IMR-90 (cell line): ENCODE results near the gene RAB30. TPM values are rescaled to one million over a fixed set of nuclear protein-coding genes. Genes with fewer than 3 reads are reported as not detected.

ENCODE experiments used
- ATAC-seq: fragments of 200-7000 bp; cut with Tn5 transposase; 2 replicates; pipeline ENCODE4 v1.9.1; 2020; ENCODE audit warnings: low read depth, mild to moderate bottlenecking, moderate library complexity
- BruUV-seq: library from RNA; stranded (reverse); fragments of 400-500 nt; replicated peaks from 2 replicates; lab custom pipeline; 2021; lab: Mats Ljungman, UMichigan
- CTCF ChIA-PET: fragments of 300-600 bp; formaldehyde crosslinking; extraction: SDS; loops from one replicate; lab custom pipeline; 2021; ENCODE audit warnings: antibody characterized with exemption; lab: Yijun Ruan, JAX
- POLR2A ChIA-PET: fragments of 300-600 bp; sonication (Branson Sonifier 250); formaldehyde crosslinking; loops from one replicate; lab custom pipeline; 2022; ENCODE audit warnings: antibody characterized with exemption; ENCODE audit not compliant: unreplicated experiment; lab: Charles Lee
- DNase-seq: peaks from one replicate; pipeline ENCODE4 v3.0.0; 2013
- H2AFZ ChIP-seq: replicated peaks from 2 replicates; pipeline ENCODE3; 2013; ENCODE audit warnings: low read length, mild to moderate bottlenecking; ENCODE audit not compliant: poor library complexity
- H2AK5ac ChIP-seq: 2 replicates; pipeline ENCODE4 v1.6.1; 2013; ENCODE audit warnings: low read depth, low read length, inconsistent platforms
- H2AK9ac ChIP-seq: replicated peaks from 2 replicates; pipeline ENCODE3; 2013; ENCODE audit warnings: mild to moderate bottlenecking, low read depth, low read length, moderate library complexity; ENCODE audit not compliant: poor library complexity
- H2BK120ac ChIP-seq: 2 replicates; pipeline ENCODE4 v1.6.1; 2013; ENCODE audit warnings: low read depth, low read length, inconsistent platforms
- H2BK15ac ChIP-seq: 3 replicates; pipeline ENCODE4 v1.6.1; 2013; ENCODE audit warnings: low read depth, low read length, inconsistent platforms
- H2BK20ac ChIP-seq: 2 replicates; pipeline ENCODE4 v1.6.1; 2013; ENCODE audit warnings: low read depth, mild to moderate bottlenecking, inconsistent platforms, low read length, moderate library complexity
- H2BK5ac ChIP-seq: 2 replicates; pipeline ENCODE4 v1.6.1; 2013; ENCODE audit warnings: mild to moderate bottlenecking, low read depth, low read length, inconsistent platforms; ENCODE audit not compliant: poor library complexity, severe bottlenecking
- H3K14ac ChIP-seq: replicated peaks from 2 replicates; pipeline ENCODE4 v1.6.1; 2013; ENCODE audit warnings: low read depth, low read length, inconsistent platforms
- H3K18ac ChIP-seq: 2 replicates; pipeline ENCODE4 v1.6.1; 2013; ENCODE audit warnings: low read depth, low read length, control low read depth
- H3K23ac ChIP-seq: 2 replicates; pipeline ENCODE4 v1.6.1; 2013; ENCODE audit warnings: low read depth, low read length, inconsistent platforms
- H3K27ac ChIP-seq: 2 replicates; pipeline ENCODE4 v1.5.1; 2013; ENCODE audit warnings: mild to moderate bottlenecking, control low read depth, low read length; ENCODE audit not compliant: insufficient read depth
- H3K27me3 ChIP-seq: 2 replicates; pipeline ENCODE4 v1.6.1; 2013; ENCODE audit warnings: low read length; ENCODE audit not compliant: control insufficient read depth, insufficient read depth
- H3K36me3 ChIP-seq: 2 replicates; pipeline ENCODE4 v1.6.1; 2013; ENCODE audit warnings: low read length, mixed read lengths; ENCODE audit not compliant: control insufficient read depth, insufficient read depth
- H3K4ac ChIP-seq: 2 replicates; pipeline ENCODE4 v1.6.1; 2013; ENCODE audit warnings: low read depth, low read length, inconsistent platforms
- H3K4me1 ChIP-seq: 2 replicates; pipeline ENCODE4 v1.6.1; 2013; ENCODE audit warnings: low read length, mixed read lengths; ENCODE audit not compliant: control insufficient read depth, insufficient read depth
- H3K4me2 ChIP-seq: 2 replicates; pipeline ENCODE4 v1.6.1; 2013; ENCODE audit warnings: low read depth, mild to moderate bottlenecking, control low read depth, low read length, moderate library complexity
- H3K4me3 ChIP-seq: 2 replicates; pipeline ENCODE4 v1.5.1; 2013; ENCODE audit warnings: low read depth, mild to moderate bottlenecking, control low read depth, low read length, moderate library complexity; ENCODE audit not compliant: insufficient read depth
- H3K56ac ChIP-seq: 2 replicates; pipeline ENCODE4 v1.6.1; 2013; ENCODE audit warnings: low read length, inconsistent platforms; ENCODE audit not compliant: insufficient read depth; ENCODE audit errors: extremely low read depth
- H3K79me1 ChIP-seq, 2 experiments: 2 replicates each; pipeline ENCODE4 v1.6.1; 2013; ENCODE audit warnings: low read length in 2 of 2, inconsistent platforms in 1 of 2, low read depth in 1 of 2
- H3K9ac ChIP-seq: 2 replicates; pipeline ENCODE4 v1.6.1; 2013; ENCODE audit warnings: low read depth, low read length, control low read depth
- H3K9me1 ChIP-seq: 2 replicates; pipeline ENCODE4 v1.6.1; 2013; ENCODE audit warnings: low read length, inconsistent platforms; ENCODE audit not compliant: insufficient read depth
- H3K9me3 ChIP-seq: 2 replicates; pipeline ENCODE4 v1.6.1; 2013; ENCODE audit warnings: low read length; ENCODE audit not compliant: control insufficient read depth, insufficient read depth
- H4K20me1 ChIP-seq: 2 replicates; pipeline ENCODE4 v1.6.1; 2013; ENCODE audit warnings: low read length, inconsistent platforms; ENCODE audit not compliant: insufficient read depth
- H4K5ac ChIP-seq: 2 replicates; pipeline ENCODE4 v1.6.1; 2013; ENCODE audit warnings: mild to moderate bottlenecking, low read depth, low read length, control low read depth
- H4K8ac ChIP-seq, 2 experiments: 2 replicates each; pipeline ENCODE4 v1.6.1; 2013; ENCODE audit warnings: low read depth in 2 of 2, low read length in 2 of 2, control low read depth in 1 of 2, inconsistent platforms in 1 of 2
- H4K91ac ChIP-seq: 2 replicates; pipeline ENCODE4 v1.6.1; 2013; ENCODE audit warnings: low read depth, low read length, inconsistent platforms; ENCODE audit not compliant: insufficient read depth
- SMC3 ChIP-seq: fragments of 150-350 bp; IDR thresholded peaks from 2 replicates; pipeline ENCODE4 v1.6.1; 2016; ENCODE audit warnings: low read depth, mild to moderate bottlenecking, antibody characterized with exemption, low read length, moderate library complexity
- WGBS, 2 experiments: methylation state at CpG; one replicate each; pipeline versions ENCODE4 v1.1.5 to v1.1.7; 2013; ENCODE audit warnings: missing lambda C conversion rate in 2 of 2; ENCODE audit not compliant: insufficient read length in 1 of 2; ENCODE audit errors: extremely low coverage in 2 of 2; 5-methylcytosine and 5-hydroxymethylcytosine counted together
- dilution Hi-C: fragments of 300-500 bp; cut with HindIII; formaldehyde crosslinking; loops from one replicate; pipeline ENCODE4 v1.14.3; 2018; ENCODE audit warnings: low sequenced_read_pairs; ENCODE audit not compliant: unreplicated experiment
- in situ Hi-C: fragments of 300-500 bp; cut with MboI; formaldehyde crosslinking; loops from 3 replicates; pipeline ENCODE4 v1.14.3; 2019; ENCODE audit warnings: low sequenced_read_pairs, inconsistent platforms, mixed read lengths
- intact Hi-C: fragments of 100-400 bp; cut with micrococcal nuclease; formaldehyde crosslinking; loops from 2 replicates; pipeline ENCODE4 v1.10.0; 2022
- polyA plus RNA-seq, 3 experiments: library from polyadenylated mRNA; depleted of rRNA; stranded (reverse); fragments of >200 nt; gene quantifications; 2 replicates each; pipeline ENCODE4 v1.2.3, GENCODE V29; 2012; ENCODE audit warnings: low replicate concordance in 1 of 3
- total RNA-seq: library from RNA; depleted of rRNA; stranded (reverse); fragments of >200 nt; gene quantifications from 2 replicates; pipeline ENCODE4 v1.2.3, GENCODE V29; 2012

The RAB30 gene
- total and polyA plus RNA-seq, 2 of the 4 experiments (the other 2 are of a cell fraction): 7.2 to 25.6 TPM

DNA sequence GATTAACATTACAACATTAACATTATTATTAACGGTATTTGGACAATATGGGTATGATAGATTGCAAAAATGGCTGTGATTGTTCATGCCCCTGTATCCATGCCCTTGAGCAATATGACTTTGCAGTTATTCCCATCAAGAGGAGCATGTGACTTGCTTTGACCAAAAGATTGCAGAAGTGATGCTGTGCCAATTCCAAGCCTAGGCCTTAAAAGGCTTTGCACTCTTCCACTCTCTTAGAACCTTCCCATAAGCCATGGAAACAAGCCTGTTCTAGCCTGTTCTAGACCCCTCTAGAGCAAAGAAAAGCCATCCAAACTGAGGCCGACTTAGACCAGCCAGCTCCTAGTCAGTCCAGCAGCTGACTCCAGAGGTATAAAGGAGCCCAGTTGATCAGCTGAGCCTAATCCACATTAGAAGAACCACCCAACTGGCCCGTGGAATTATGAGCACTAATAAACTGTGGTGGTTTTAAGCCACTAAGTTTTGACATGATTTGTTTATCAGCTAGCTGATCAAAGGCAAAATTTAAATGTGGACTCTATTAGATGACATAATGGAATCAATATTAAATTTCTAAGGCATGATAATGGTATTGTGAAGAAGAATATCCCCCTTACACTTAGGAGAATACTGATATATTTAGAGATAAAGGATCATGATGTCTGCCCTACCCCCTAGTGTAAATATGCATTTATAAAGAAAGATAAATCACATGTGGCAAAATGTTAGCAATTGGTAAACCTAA lies 28.6 kb downstream of the RAB30 start:
- Histone ChIP-seq H3K9me3 (no peaks in the 10 kb centered on the region), H3K27me3 (no peaks in the 10 kb centered on the region), H2BK15ac (no peak overlapping the region), H3K36me3 (no peaks in the 10 kb centered on the region), H3K56ac (no peak overlapping the region), H2BK5ac (no peak overlapping the region), H4K91ac (no peak overlapping the region), H3K4me2 (no peak overlapping the region), H3K4me1 (peaks cover 13% of the 10 kb centered on the region), H3K4ac (no peak overlapping the region), H2AK9ac (no peak overlapping the region), H4K5ac (no peak overlapping the region), H3K18ac (no peak overlapping the region), H3K14ac (no peak overlapping the region; the same call in 1 of the 2 replicates), H4K20me1 (peaks cover 14% of the 10 kb centered on the region; the same call in 1 of the 2 replicates), H2AFZ (no peak overlapping the region), H2BK120ac (no peak overlapping the region), H2AK5ac (no peak overlapping the region), H3K79me1 (peaks cover 6 to 14% of the 10 kb centered on the region in 2 experiments), H3K9me1 (peaks cover 9% of the 10 kb centered on the region; the same call in 1 of the 2 replicates), H3K27ac (no peak overlapping the region), H3K9ac (no peak overlapping the region), H3K4me3 (no peak overlapping the region), H4K8ac (no peak overlapping the region), H2BK20ac (no peak overlapping the region), H3K23ac (no peak overlapping the region)
- CTCF ChIA-PET: no interaction called here
- no peak for ATAC-seq
- in situ Hi-C loops: no loop called here
- no peak for DNase-seq
- POLR2A ChIA-PET: no interaction called here
- TF ChIP-seq SMC3: no peak
- intact Hi-C loops: no loop called here
- no CpG with 5 or more reads among the region's 3 CpGs for WGBS, 2 experiments
- dilution Hi-C loops: no loop called here
- no TSS peak for BruUV-seq
